Measurements from ENCODE around the gene SLN.

Gene SLN

GRCh38 chr11:107665018-107665417 lies 46.8 kb downstream of the SLN start:
- no peak for TF ChIP-seq CTCF (IDR thresholded peaks at IDR 0.05)

GRCh38 chr11:107661656-107662055 lies 50.2 kb downstream of the SLN start:
- no peak for TF ChIP-seq CTCF (IDR thresholded peaks at IDR 0.05)

GRCh38 chr11:107660066-107660465 lies 51.8 kb downstream of the SLN start:
- TF ChIP-seq CTCF (IDR thresholded peaks at IDR 0.05) = no peak

GRCh38 chr11:107659310-107659709 lies 52.5 kb downstream of the SLN start:
- no peak for TF ChIP-seq CTCF (IDR thresholded peaks at IDR 0.05)
